Loucy (cell line): ENCODE results near the gene RAB27B.
"Not testable (repeated sequence)": the region's sequence is repeated elsewhere in the genome, so short reads cannot be mapped to it uniquely, and the experiment has no call there.

Source experiments
- CTCF ChIP-seq: fragments of 200-600 bp; sonication (generic); conservative IDR thresholded peaks from 2 replicates; pipeline ENCODE4 v1.5.1; 2014; ENCODE audit warnings: mild to moderate bottlenecking, antibody characterized with exemption, low read length
- EZH2phosphoT487 ChIP-seq: fragments of 200-600 bp; IDR thresholded peaks from 2 replicates; pipeline ENCODE4 v1.6.1; 2018; ENCODE audit warnings: antibody characterized with exemption, mild to moderate bottlenecking, moderate library complexity, borderline replicate concordance

- not testable (repeated sequence) for TF ChIP-seq CTCF, EZH2phosphoT487
These were observed 26.8 kb downstream of the RAB27B start for GRCh38 chr18:54855050-54855449.
